Suprapubic skin (tissue), 4 donors: ENCODE results near the gene DAB1. TPM values are rescaled to one million over a fixed set of nuclear protein-coding genes. Genes with fewer than 3 reads are reported as not detected.

Experiments used
- DNase-seq, 2 donors: peaks; one replicate each; pipeline ENCODE4 v3.0.0-alpha.2; 2019; ENCODE audit warnings: low spot score in 2 of 2
- H3K27ac ChIP-seq: fragments of 200-600 bp; sonication (generic); one replicate; pipeline ENCODE4 v1.5.1; 2019
- H3K27me3 ChIP-seq: fragments of 200-600 bp; sonication (generic); one replicate; pipeline ENCODE4 v1.5.1; 2019
- H3K36me3 ChIP-seq: fragments of 200-600 bp; sonication (generic); one replicate; pipeline ENCODE4 v1.5.1; 2019
- H3K4me1 ChIP-seq: fragments of 200-600 bp; sonication (generic); one replicate; pipeline ENCODE4 v1.5.1; 2019
- H3K4me3 ChIP-seq: fragments of 200-600 bp; sonication (generic); one replicate; pipeline ENCODE4 v1.5.1; 2019; ENCODE audit warnings: mild to moderate bottlenecking
- H3K9me3 ChIP-seq: fragments of 200-600 bp; sonication (generic); one replicate; pipeline ENCODE4 v1.5.1; 2019
- CTCF ChIP-seq, 2 donors: fragments of 200-600 bp in 1 of 2; fragments of 450-650 bp in 1 of 2; sonication (generic) in 1 of 2; IDR thresholded peaks; one replicate each; pipeline ENCODE4 v1.5.1; 2016 to 2019; ENCODE audit warnings: antibody characterized with exemption in 2 of 2, mild to moderate bottlenecking in 1 of 2, moderate library complexity in 1 of 2
- EP300 ChIP-seq: sonication (generic); formaldehyde crosslinking; IDR thresholded peaks from one replicate; pipeline ENCODE4 v1.6.1; 2017; ENCODE audit warnings: antibody characterized with exemption
- POLR2A ChIP-seq, 2 donors: fragments of 450-650 bp; IDR thresholded peaks; one replicate each; pipeline ENCODE4 v1.6.1; 2017; ENCODE audit warnings: antibody characterized with exemption in 2 of 2, mild to moderate bottlenecking in 2 of 2, moderate library complexity in 2 of 2
- POLR2AphosphoS5 ChIP-seq, 3 donors: sonication (generic); formaldehyde crosslinking; IDR thresholded peaks; one replicate each; pipeline ENCODE4 v1.6.1; 2017; ENCODE audit warnings: antibody characterized with exemption in 3 of 3
- WGBS: methylation state at CpG from one replicate; pipeline ENCODE4 v1.1.5; 2018; 5-methylcytosine and 5-hydroxymethylcytosine counted together
- total RNA-seq, 4 donors: library from RNA; depleted of rRNA; stranded (reverse); fragments of >200 nt; gene quantifications; one replicate each; pipeline ENCODE4 v1.1.0, GENCODE V29; 2016

Gene DAB1
- total RNA-seq, 4 donors from 2014 or later: 0.17 to 1.0 (median 0.30) TPM

DNA sequence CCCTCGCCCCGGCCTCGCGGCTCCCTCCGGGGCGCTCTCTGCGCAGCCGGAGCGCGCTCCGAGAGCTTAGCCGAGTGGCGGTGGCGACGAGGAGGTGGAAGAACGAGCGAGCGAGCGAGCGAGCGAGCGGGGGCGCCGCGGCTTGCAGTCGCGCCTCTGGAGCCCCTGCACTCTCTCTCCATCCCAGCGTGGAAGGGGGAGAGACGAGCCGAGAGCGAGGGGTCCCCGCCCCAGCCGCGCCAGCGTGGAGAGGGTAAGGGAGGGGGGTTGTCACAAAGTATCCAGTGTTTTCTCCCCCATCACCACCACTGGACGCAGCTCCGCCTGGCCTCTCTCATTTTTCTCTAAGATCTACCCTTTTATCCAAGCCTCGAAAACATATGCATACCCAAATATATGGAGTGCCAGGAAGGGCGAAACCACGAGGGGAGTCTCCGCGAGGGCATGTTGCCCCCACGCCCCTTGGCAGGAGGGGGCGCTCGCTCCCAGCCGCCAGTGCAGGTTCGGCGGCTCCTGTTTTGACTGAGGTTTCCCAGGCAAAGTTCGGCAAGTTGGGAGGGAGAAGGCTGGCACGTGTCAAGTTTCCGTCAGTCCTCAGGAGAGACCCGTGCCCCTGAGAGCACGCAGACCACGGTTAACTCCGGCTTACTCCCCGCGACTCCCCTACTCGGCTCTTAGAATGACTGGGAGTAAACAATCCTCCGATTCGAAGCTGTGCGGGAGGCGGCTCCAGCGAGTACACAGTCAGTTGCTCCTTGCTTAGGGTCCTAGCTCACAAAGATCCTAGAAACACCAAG, 569 bp upstream of the DAB1 start:
- DNase-seq: no peak
- Histone ChIP-seq H3K27ac (no peak overlapping the region), H3K36me3 (no peaks in the 10 kb centered on the region), H3K9me3 (no peaks in the 10 kb centered on the region), H3K4me1 (peaks cover 28% of the 10 kb centered on the region), H3K27me3 (peaks cover 75% of the 10 kb centered on the region), H3K4me3 (peak overlapping the region; percentile 46)
- WGBS: 2% methylated on average over 24 of the region's 63 CpGs
- TF ChIP-seq POLR2AphosphoS5 (IDR thresholded peaks at IDR 0.05): no peak
- TF ChIP-seq POLR2A (IDR thresholded peaks at IDR 0.05): no peak
- peak in 1 of 2 donors; percentile 42 for TF ChIP-seq CTCF (IDR thresholded peaks at IDR 0.05)
- TF ChIP-seq EP300: no peak

- no peak overlapping the region for H3K27ac ChIP-seq
- H3K9me3 ChIP-seq: no peaks in the 10 kb centered on the region
- peaks cover 28% of the 10 kb centered on the region for H3K4me1 ChIP-seq
- DNase-seq: no peak
- H3K27me3 ChIP-seq: peaks cover 79% of the 10 kb centered on the region
- H3K36me3 ChIP-seq: no peaks in the 10 kb centered on the region
- 2% methylated on average over 36 of the region's 36 CpGs for WGBS
- TF ChIP-seq EP300: no peak
- no peak for TF ChIP-seq POLR2A (IDR thresholded peaks at IDR 0.05)
- TF ChIP-seq POLR2AphosphoS5 (IDR thresholded peaks at IDR 0.05): no peak
- no peak for TF ChIP-seq CTCF (IDR thresholded peaks at IDR 0.05)
- peak overlapping the region; percentile 46 for H3K4me3 ChIP-seq
These were observed 665 bp downstream of the DAB1 start for GRCh38 chr1:57423135-57423655.

DNA sequence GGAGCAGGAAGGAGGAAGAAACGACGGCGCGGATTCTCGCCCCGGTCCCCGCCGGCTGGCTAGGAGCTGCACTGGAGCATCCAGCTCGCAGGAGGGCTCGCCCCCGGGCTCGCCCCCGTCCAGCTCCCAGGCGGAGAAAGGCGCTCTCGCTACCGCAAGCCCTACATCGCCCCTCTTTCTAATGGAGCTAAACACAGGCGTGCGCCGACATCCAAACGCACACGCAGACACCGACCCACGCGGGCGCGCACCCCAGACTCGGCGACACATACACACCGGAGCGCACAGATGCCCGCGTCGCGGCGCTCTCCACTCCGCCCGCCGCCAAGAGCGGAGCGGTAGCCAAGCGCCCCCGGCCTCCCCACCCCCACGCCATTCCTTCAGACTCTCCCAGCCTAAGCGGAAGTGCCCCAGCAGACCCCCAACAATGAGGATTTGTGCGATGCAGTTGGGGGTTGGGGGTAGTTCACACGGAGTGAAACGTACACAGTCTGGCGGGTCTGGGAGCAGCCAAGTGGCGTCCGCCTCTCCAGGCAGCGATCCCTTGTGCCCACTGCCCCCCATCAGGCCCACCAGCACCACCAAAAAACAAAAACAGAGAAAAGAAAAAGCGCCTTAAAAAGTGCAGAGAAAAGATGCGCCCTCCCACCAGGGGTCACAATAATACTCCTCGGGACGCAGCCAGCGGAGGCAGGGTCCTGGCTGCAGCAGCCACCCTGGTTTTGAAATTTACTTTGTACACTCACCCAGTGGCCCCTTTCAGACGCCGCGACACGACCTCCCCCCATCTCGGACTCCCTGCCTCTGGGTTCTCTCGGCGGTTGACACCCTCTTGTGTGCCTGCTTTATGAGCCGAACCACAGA, 1.4 kb downstream of the DAB1 start:
- peaks cover 28% of the 10 kb centered on the region for H3K4me1 ChIP-seq
- H3K9me3 ChIP-seq: no peaks in the 10 kb centered on the region
- under 1% methylated on average over 47 of the region's 66 CpGs for WGBS
- H3K27ac ChIP-seq: no peak overlapping the region
- peak overlapping the region; percentile 46 for H3K4me3 ChIP-seq
- DNase-seq: peak in 1 of 2 donors; percentile 54
- peaks cover 82% of the 10 kb centered on the region for H3K27me3 ChIP-seq
- H3K36me3 ChIP-seq: no peaks in the 10 kb centered on the region
- TF ChIP-seq CTCF (IDR thresholded peaks at IDR 0.05): no peak
- TF ChIP-seq POLR2AphosphoS5 (IDR thresholded peaks at IDR 0.05): no peak
- TF ChIP-seq EP300: no peak
- no peak for TF ChIP-seq POLR2A (IDR thresholded peaks at IDR 0.05)

DNA sequence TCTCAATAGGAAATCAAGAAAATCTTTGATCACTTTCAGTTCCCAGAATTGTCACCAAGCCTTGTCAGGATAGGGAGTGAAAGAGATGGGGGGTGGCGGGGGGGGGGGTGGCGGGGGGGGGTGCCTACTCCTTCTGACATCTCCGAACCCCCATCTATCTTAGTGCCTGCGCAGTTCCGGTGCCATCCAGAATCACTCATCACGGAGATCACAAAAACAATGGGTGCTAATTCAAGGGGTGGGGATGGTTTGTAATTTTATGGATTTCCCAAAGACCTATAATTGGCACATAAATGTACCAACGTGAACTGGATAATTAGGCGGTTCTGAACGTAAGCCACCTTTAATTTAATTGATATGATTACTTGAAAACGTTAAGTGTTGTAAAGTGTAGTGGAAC, 2.1 kb downstream of the DAB1 start:
- H3K27me3 ChIP-seq: peaks cover 89% of the 10 kb centered on the region
- no peak overlapping the region for H3K27ac ChIP-seq
- H3K4me1 ChIP-seq: peaks cover 28% of the 10 kb centered on the region
- no peaks in the 10 kb centered on the region for H3K9me3 ChIP-seq
- no peak for DNase-seq
- H3K4me3 ChIP-seq: peak overlapping the region; percentile 46
- TF ChIP-seq POLR2AphosphoS5 (IDR thresholded peaks at IDR 0.05): no peak
- 5% methylated on average over 10 of the region's 10 CpGs for WGBS
- H3K36me3 ChIP-seq: no peaks in the 10 kb centered on the region

- Histone ChIP-seq H3K36me3 (no peaks in the 10 kb centered on the region), H3K4me1 (peaks cover 28% of the 10 kb centered on the region), H3K4me3 (no peak overlapping the region), H3K27ac (no peak overlapping the region), H3K27me3 (peaks cover 92% of the 10 kb centered on the region), H3K9me3 (no peaks in the 10 kb centered on the region)
- no peak for DNase-seq
- 35% methylated on average over 9 of the region's 9 CpGs for WGBS
- TF ChIP-seq EP300 (no peak), POLR2A (IDR thresholded peaks at IDR 0.05) (no peak), CTCF (IDR thresholded peaks at IDR 0.05) (no peak), POLR2AphosphoS5 (IDR thresholded peaks at IDR 0.05) (no peak)
These were observed 2.7 kb downstream of the DAB1 start for GRCh38 chr1:57420981-57421785.
